Hepatocyte (in vitro differentiated cells): ENCODE measurements around the gene ATG4D. TPM values are rescaled to one million over a fixed set of nuclear protein-coding genes. Genes with fewer than 3 reads are reported as not detected.

Experiments used
- DNase-seq: peaks from one replicate; pipeline ENCODE4 v3.0.0-alpha.2; 2016; ENCODE audit warnings: low spot score
- H2AFZ ChIP-seq: fragments of 200-600 bp; sonication (generic); 2 replicates; pipeline ENCODE4 v1.6.0; 2016; ENCODE audit warnings: antibody characterized with exemption, mild to moderate bottlenecking
- H3K27ac ChIP-seq: fragments of 200-600 bp; sonication (generic); 2 replicates; pipeline ENCODE4 v1.5.1; 2016; ENCODE audit warnings: mild to moderate bottlenecking
- H3K27me3 ChIP-seq: fragments of 200-600 bp; sonication (generic); 2 replicates; pipeline ENCODE4 v1.6.1; 2016
- H3K36me3 ChIP-seq: fragments of 200-600 bp; sonication (generic); replicated peaks from 2 replicates; pipeline ENCODE4 v1.5.1; 2016; ENCODE audit warnings: low read depth; ENCODE audit not compliant: insufficient read depth
- H3K4me1 ChIP-seq: fragments of 200-600 bp; sonication (generic); 2 replicates; pipeline ENCODE4 v1.5.1; 2016; ENCODE audit warnings: mild to moderate bottlenecking, moderate library complexity; ENCODE audit not compliant: insufficient read depth
- H3K4me2 ChIP-seq: fragments of 200-600 bp; sonication (generic); 2 replicates; pipeline ENCODE4 v1.6.0; 2016
- H3K4me3 ChIP-seq: fragments of 200-600 bp; sonication (generic); 2 replicates; pipeline ENCODE4 v1.5.1; 2016; ENCODE audit warnings: mild to moderate bottlenecking
- H3K79me2 ChIP-seq: fragments of 200-600 bp; sonication (generic); 2 replicates; pipeline ENCODE4 v1.6.0; 2017; ENCODE audit warnings: mild to moderate bottlenecking
- H3K9me2 ChIP-seq: fragments of 200-600 bp; sonication (generic); replicated peaks from 2 replicates; pipeline ENCODE4 v1.6.0; 2017; ENCODE audit warnings: mild to moderate bottlenecking; ENCODE audit not compliant: insufficient read depth
- H3K9me3 ChIP-seq: fragments of 200-600 bp; sonication (generic); 2 replicates; pipeline ENCODE4 v1.5.1; 2016; ENCODE audit warnings: low read depth, mild to moderate bottlenecking
- H4K20me1 ChIP-seq: fragments of 200-600 bp; sonication (generic); 2 replicates; pipeline ENCODE4 v1.6.0; 2016; ENCODE audit warnings: mild to moderate bottlenecking; ENCODE audit not compliant: insufficient read depth, poor library complexity, severe bottlenecking
- EZH2 ChIP-seq: fragments of 200-600 bp; sonication (generic); IDR thresholded peaks from 2 replicates; pipeline ENCODE4 v1.6.1; 2016; ENCODE audit warnings: antibody characterized with exemption, mild to moderate bottlenecking, borderline replicate concordance
- EZH2phosphoT487 ChIP-seq: fragments of 200-600 bp; sonication (generic); IDR thresholded peaks from one replicate; pipeline ENCODE4 v1.6.1; 2018; ENCODE audit warnings: antibody characterized with exemption, mild to moderate bottlenecking, low read depth, moderate library complexity; ENCODE audit not compliant: unreplicated experiment, severe bottlenecking
- WGBS: methylation state at CpG from one replicate; pipeline ENCODE4 v1.1.6; 2016; ENCODE audit warnings: low lambda C conversion rate; ENCODE audit errors: missing lambda C conversion rate; 5-methylcytosine and 5-hydroxymethylcytosine counted together
- polyA plus RNA-seq: library from polyadenylated mRNA; unstranded; fragments of >200 nt; fragmentation: Nextera tagmentation; extraction: Ambion mirVana; gene quantifications from 2 replicates; pipeline ENCODE4 v1.2.1, GENCODE V29; 2016
- total RNA-seq: library from RNA; depleted of rRNA; stranded (reverse); fragments of >200 nt; gene quantifications from 2 replicates; pipeline ENCODE4 v1.2.3, GENCODE V29; 2014
- TF ChIP-seq, protein P1 (sequence below): fragments of 200-600 bp; sonication (generic); IDR thresholded peaks from 2 replicates; pipeline ENCODE4 v1.5.1; 2016; ENCODE audit warnings: antibody characterized with exemption, mild to moderate bottlenecking; ENCODE audit not compliant: poor library complexity

Gene ATG4D
- total and polyA plus RNA-seq, 2 experiments from 2014 or later = 24.1 to 34.5 TPM

DNA sequence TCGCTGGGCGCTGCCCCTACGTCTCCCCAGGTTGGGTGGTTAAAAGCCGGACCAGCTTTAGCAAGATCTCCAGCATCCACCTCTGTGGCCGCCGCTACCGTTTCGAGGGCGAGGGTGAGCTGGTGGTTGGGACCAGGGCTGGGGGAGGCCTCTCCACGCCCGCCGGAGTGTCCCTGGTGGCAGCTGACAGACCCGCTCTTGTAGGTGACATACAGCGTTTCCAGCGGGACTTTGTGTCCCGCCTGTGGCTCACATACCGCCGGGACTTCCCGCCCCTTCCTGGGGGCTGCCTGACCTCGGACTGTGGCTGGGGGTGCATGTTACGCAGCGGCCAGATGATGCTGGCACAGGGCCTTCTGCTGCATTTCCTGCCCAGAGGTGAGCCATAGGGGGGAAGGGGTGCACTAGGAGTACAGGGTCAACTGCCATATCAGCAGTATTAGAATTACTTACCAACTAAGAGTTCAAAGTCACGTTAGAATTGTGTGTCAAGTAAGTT, 1.1 kb downstream of the ATG4D start:
- WGBS = 85% methylated on average over 23 of the region's 23 CpGs
- Histone ChIP-seq H2AFZ (no peak overlapping the region), H3K9me3 (no peaks in the 10 kb centered on the region), H3K4me2 (peak overlapping the region; percentile 95), H4K20me1 (no peaks in the 10 kb centered on the region), H3K27me3 (no peaks in the 10 kb centered on the region), H3K4me1 (peaks cover 9% of the 10 kb centered on the region), H3K27ac (no peak overlapping the region), H3K4me3 (no peak overlapping the region), H3K9me2 (no peaks in the 10 kb centered on the region), H3K79me2 (peaks cover 28% of the 10 kb centered on the region), H3K36me3 (no peaks in the 10 kb centered on the region)
- TF ChIP-seq EZH2 (no peak), EZH2phosphoT487 (no peak)
- TF ChIP-seq, protein P1, sequence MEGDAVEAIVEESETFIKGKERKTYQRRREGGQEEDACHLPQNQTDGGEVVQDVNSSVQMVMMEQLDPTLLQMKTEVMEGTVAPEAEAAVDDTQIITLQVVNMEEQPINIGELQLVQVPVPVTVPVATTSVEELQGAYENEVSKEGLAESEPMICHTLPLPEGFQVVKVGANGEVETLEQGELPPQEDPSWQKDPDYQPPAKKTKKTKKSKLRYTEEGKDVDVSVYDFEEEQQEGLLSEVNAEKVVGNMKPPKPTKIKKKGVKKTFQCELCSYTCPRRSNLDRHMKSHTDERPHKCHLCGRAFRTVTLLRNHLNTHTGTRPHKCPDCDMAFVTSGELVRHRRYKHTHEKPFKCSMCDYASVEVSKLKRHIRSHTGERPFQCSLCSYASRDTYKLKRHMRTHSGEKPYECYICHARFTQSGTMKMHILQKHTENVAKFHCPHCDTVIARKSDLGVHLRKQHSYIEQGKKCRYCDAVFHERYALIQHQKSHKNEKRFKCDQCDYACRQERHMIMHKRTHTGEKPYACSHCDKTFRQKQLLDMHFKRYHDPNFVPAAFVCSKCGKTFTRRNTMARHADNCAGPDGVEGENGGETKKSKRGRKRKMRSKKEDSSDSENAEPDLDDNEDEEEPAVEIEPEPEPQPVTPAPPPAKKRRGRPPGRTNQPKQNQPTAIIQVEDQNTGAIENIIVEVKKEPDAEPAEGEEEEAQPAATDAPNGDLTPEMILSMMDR = no peak
- DNase-seq = no peak

- no peaks in the 10 kb centered on the region for H3K36me3 ChIP-seq
- no peaks in the 10 kb centered on the region for H3K27me3 ChIP-seq
- WGBS = 97% methylated on average over 17 of the region's 17 CpGs
- no peak overlapping the region for H3K4me2 ChIP-seq
- H3K4me3 ChIP-seq = no peak overlapping the region
- no peaks in the 10 kb centered on the region for H3K9me3 ChIP-seq
- no peak for DNase-seq
- H3K4me1 ChIP-seq = peaks cover 9% of the 10 kb centered on the region
- no peaks in the 10 kb centered on the region for H4K20me1 ChIP-seq
- no peak overlapping the region for H2AFZ ChIP-seq
- H3K79me2 ChIP-seq = peaks cover 28% of the 10 kb centered on the region
- no peaks in the 10 kb centered on the region for H3K9me2 ChIP-seq
- no peak overlapping the region for H3K27ac ChIP-seq
- TF ChIP-seq, protein P1 = no peak
- no peak for TF ChIP-seq EZH2phosphoT487
- TF ChIP-seq EZH2 = no peak
Observed at GRCh38 chr19:10546817-10547216, 3.1 kb downstream of the ATG4D start.

DNA sequence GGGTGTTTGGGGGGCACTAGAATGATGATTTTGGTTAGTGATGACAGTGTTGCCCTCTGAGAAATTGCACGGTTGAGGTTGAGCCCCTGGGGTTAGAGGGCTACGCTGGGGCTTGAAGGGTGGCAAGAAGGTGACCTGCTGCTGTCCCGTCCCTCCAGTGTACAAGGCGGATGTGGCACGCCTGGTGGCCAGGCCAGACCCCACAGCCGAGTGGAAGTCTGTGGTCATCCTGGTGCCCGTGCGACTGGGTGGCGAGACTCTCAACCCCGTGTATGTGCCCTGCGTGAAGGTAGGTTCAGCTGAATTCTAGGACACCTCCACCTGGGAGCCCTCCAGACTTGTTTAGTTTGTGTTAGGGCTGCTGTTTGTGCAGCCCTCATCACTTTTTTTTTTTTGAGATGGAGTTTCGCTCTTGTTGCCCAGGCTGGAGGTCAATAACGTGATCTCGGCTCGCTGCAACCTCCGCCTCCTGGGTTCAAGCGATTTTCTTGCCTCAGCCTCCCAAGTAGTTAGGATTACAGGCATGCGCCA, 5.1 kb downstream of the ATG4D start:
- no peak overlapping the region for H3K27ac ChIP-seq
- TF ChIP-seq EZH2 (no peak), EZH2phosphoT487 (no peak)
- TF ChIP-seq, protein P1 = no peak
- no peak overlapping the region for H2AFZ ChIP-seq
- no peaks in the 10 kb centered on the region for H3K9me3 ChIP-seq
- no peaks in the 10 kb centered on the region for H3K9me2 ChIP-seq
- H3K27me3 ChIP-seq = no peaks in the 10 kb centered on the region
- H3K4me3 ChIP-seq = no peak overlapping the region
- peaks cover 28% of the 10 kb centered on the region for H3K79me2 ChIP-seq
- peaks cover 9% of the 10 kb centered on the region for H3K4me1 ChIP-seq
- H3K4me2 ChIP-seq = no peak overlapping the region
- H4K20me1 ChIP-seq = no peaks in the 10 kb centered on the region
- no peak for DNase-seq
- WGBS = 97% methylated on average over 16 of the region's 18 CpGs
- no peaks in the 10 kb centered on the region for H3K36me3 ChIP-seq
